Activated CD4-positive, alpha-beta T cell treated with anti-CD3 and anti-CD28 coated beads, Interleukin-2, Interleukin-6, amounts not matched to agents 100 ng/mL and 50 ng/mL, durations not matched to agents 16 hours and 8 hours (primary cell): ENCODE measurements around the gene MAP3K20.

Experiments
- DNase-seq: peaks from one replicate; pipeline ENCODE4 v3.0.0-alpha.2; 2020

The MAP3K20 gene

DNA sequence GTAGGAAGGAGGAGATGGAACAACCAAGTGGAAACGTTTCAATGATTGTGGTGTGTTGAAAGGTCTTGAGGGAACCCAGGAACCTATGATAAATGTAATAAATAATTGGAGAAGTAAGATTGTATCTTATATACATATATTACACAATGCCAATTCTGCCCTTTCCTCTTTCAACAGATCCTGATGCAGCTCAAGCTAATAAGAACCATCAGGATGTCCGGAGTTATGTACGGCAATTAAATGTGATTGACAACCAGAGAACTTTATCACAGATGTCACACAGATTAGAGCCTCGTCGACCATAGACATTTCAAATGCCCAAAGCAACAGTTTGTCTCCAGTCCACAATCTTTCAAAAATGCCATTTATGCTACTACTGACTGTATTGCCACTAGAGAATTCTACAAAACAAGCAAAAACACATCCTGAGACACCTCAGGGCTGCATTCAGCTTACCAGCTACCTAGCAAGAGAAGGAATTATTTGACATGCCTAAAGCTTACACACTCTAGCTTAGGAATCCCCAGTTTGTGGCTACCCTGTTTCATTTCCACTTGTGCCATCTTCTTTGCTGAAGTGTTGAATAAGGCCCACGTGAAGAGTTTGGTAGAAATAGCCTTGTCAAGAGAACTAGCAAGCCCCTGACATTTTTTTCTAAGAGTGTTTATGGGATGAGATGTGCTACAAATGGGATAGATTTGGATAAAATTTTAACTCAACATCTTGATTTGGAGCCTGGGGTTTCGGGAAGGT lies 24.0 kb upstream of the MAP3K20 start:
- DNase-seq = no peak

DNA sequence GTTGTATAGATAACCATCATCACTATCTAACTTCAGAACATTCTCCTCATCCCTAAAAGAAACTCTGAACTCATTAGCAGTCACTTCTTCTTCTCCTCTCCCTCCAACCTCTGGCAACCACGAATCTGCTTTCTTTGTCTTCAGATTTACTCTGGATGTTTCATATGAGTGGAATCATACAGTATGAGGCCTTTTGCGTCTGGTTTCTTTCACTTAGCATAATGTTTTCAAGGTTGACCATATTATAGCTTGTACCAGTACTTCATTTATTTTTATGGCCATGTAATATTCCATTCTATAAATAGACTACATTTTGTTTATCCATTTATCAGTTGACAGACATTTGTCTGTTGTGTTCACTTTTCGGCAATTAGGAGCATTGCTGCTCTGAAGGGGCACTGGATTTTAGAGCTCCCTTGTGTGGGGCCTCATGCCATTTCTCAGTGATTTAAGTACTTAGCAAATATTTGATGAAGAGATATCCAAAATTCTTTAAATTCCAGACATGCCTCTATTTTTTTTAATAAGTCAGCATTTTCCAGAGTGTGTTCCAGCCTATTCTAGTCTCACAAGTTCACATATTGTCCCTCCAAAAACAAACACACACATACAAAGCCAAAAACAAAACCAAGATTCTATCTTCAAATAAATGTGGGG lies 22.5 kb upstream of the MAP3K20 start:
- DNase-seq = no peak

DNA sequence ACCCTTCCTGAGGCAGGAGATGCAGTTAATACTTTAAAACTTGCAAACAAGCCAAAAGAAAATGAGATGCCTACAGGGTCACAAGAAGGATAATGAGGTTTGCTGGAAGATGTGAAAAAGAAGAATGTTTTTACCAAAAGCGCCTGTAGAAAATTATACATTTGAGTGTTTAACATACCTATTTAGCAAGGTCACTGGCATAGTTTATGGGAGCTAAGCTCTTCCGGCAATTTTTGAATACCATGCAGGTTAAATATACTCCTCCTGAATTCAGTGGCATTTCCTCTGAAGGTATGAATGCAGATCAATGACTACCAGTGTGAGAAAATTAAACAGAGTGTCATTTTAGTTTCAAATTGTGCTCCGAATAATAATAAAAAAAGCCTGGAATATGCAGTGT lies 21.2 kb upstream of the MAP3K20 start:
- no peak for DNase-seq

DNA sequence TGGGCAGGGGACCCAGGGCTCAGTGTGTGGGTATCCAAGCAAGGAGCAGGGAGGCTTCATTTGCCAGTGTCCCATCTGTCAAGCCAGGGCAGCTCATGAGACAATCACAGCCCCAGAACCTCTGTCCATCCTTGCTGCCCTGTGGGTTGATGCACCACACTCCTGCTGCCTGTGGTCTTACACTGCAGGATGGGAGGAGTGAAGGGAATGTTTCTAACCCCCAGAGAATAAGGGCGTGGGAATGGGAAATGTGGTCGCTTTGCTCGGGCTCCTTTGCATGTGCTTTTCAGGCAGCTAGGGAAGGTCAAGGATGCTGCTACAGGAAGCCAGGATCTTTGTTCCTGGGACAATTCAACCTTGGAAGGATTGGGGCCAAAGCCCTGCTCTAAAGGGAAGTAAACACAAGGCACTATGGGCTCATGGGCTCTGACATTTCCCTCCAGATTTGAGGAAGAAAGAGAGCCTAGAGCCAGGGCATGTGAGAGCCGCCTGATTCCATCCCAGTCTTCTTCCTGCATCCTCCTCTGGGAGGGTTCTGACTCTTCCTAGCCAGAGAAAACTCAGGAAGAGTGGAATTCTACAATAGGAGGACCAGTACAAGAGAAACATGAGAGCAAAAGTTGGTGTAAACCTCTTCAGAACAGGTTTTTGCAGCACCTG lies 18.8 kb upstream of the MAP3K20 start:
- DNase-seq = no peak

DNA sequence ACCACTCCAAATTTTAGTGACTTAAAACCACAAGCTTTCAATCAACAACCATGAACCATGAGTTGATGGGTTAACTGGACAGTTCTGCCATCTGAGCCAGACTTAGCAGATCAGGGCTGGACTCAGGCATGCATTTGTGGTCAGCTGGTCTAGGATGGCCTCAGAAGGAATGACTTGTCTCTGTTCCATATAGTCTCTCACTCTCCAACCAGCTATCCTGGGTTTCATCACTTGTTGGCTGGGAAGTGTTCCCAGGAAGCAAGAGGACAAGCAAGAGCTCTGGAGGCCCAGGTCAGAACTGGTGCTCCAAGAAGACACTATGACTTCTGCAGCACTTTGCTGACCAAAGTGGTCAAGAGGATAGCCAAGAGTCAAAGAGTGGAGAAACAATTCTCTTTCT lies 17.5 kb upstream of the MAP3K20 start:
- no peak for DNase-seq

DNA sequence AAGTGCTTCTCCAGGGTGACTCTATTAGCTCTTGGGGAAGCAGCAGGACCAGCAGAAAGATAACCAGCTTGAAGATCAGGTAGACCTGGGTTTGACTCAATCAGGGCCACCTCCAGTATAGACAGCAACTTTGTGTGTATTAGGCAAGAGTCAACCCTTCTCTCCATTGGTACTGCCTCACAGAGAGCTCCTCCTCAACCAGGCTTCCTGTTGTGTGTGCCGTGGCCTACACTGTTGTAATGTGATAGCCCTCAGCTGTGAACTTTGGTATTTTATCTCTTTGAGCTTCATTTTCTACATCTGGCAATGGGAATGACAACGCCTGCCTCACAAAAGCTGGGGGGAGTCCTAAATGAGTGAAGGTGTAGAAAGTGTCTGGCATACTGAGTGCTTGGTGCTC lies 17.0 kb upstream of the MAP3K20 start:
- DNase-seq = no peak

DNA sequence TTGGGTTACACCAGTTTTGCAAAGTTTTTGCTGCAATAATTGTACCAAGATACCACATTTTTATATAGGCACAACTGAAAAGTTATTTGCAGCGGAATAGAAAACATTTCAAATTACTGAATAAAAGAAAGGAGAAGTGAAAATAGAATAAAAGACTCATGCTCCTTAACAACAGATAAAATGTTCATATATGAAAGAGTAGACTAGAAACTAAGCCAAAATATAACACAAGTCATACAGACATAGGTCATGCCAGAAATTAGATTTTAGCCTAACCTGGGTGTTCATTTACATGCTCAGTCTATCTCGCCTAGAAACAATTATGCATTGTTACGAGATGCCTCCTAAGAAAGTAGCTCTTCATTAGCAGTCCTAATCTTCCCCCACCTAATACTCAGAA lies 16.4 kb upstream of the MAP3K20 start:
- no peak for DNase-seq

DNA sequence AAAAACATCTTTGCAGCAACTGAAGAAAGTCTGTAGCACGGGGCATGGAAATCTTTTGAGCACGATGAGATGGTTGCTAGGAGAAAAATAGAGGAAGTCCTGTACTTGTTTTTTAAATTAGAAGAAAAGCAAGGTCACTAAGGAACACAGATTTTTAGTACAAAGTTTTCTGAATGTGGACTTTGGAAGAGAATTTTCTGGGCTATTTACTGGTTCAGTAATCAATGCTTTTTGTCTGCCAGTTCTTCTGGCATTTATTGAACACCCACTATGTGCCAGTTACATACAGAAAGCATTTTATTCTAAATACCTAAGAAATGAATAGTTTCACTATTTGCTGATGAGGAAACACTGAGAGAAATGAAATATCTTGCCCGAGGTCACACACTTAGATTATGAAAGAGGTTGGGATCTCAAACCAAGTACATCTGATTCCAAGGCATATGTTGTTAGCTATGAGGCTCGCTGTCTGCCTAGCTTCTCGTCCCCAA lies 15.6 kb upstream of the MAP3K20 start:
- DNase-seq = no peak

DNA sequence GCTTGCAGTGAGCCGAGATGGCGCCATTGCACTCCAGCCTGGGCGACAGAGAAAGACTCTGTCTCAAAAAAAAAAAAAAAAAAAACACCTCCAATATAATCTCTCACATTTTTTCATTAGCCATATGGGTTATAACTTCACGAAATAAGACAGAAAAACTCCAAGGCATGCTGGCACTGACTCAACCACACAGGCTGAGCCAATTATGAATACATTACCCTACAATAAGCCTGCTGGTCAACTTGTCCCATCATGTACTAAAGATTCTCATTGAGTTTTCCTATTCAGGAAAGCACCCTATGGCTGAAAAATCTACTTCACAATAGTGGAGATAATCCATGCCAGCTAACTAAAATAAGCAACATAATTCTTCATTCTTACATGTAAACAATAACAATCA lies 12.8 kb upstream of the MAP3K20 start:
- DNase-seq = no peak

DNA sequence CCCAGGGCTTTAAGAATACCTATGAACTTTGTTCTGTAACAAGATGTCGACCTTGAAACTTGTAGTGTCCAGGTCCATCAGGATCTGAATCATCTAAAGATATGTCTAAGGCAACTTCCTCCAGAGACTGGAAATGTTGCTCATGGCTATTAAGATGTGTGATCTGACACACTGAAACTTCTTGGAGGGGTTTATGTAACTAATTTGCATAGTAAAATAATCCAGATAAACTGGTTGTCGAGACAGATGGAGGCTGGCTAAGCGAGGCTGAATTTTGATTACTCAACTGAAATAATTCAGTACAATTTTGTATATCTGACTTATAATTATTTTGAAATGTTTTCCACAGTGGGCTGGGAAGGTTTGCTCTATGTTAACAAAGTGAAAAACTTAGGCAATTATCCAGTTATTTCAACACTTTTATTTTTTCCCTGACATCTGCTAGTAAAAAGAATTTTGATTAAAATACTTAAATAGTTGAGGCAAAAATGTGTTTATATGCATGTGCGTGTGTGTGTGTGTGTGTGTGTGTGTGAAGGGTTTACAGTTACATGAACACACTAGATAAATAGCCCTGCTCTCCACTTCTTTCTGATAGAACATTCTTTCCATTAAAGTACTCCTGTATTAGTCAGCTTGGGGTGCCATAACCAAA lies 11.4 kb upstream of the MAP3K20 start:
- DNase-seq = no peak

DNA sequence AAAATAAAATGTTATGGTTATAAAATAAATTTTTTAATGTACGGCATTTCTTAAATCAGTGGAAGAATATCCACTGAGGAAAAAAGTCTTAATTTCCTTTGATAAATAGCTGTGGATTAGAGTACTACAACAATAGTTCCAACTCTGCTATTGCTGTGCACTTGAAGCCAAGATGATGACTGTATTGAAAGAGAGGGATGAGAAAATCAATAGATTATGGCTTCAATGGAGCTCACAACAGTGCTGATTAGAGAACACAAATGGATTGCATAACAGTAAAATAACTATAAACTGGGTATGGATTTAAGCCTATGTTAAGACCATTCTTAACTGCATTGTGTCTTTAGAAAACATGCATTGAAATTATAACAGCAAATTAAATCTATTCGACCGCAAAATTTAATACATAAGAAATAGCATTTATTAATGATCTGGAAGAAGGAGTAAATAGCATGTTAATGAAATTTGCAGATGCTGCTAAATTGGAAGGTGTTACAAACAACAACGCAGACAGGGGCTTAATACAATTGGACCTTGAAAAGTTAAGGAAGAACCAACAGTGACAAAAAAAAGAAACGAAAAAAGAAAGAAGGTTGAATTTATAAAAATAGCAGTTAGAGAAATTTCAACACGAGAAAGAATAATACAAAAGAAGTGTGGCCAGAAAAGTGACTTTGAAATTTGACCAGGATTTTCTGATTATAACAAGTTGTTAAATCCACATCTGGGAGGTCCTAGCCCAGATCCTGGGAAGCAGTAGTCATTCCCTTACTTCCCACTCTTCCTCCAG lies 8.6 kb upstream of the MAP3K20 start:
- no peak for DNase-seq

DNA sequence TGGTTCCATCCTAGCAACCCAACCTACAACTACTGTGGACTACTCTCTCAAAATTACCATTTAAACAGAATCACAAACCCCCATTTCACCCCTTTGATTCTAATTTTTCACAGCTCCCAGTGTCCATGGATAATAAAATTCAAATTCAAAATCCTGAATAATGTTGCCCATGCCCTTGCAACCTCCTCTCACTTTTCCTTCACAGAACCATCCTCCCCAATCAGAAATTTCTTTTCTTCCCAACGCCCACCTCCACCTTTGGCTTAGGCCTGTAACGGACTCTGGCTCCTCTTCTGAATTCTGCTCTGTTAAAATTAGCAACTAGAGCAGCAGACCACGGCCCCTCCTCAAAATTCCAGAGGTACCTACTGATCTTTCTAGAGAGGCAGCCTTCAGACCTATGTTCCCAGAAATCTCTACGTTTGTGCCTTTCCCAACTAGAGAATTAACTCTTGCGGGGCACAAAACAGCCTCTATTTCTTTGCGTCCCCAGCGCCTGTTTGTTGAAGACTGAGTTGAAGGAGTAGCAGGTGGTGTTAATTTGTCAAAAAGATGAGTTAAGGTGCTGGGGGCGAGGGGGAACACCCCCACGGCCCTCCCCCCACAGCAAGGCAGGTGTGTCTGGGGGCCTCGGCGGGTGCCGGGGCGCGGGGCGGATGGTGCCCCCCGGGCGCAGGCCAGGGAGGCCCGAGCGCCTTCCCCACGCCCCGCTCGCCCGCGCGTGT lies 428 bp upstream of the MAP3K20 start:
- no peak for DNase-seq

DNA sequence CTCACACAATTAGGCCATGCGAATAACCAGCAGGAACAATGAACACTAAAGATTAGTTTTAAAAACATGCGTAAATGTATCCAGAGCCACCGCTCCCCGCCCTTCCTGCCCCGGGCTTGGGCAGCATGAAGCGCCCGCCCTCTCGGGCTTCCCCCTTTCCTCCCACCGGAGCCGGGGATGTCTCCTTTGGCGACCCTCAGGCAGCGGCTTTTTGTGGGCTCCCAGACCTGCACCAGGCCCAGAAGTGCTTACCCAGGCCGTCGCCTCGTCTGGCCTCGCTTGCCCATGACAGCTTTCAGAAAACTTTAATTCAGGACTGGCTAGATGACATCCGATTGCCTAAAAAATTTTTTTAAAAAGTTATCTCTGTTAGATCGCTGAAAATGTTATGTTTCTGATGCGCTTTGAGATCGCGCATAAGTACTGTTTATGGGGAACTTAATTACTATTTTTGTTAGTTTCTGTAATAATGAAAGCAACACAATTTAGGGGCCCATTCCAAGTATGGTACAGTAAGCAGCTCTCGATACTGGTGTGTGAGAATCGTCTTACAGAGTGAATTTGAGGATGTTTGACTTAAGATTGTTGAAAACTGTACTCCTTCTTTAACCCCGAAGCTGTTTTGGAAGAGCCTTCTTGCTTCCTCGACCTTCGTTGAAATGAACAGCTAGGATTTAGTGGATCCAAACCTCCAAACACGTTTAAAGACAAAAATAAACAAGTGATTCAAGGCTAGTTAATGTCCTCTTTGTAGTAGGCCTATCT lies 1.1 kb downstream of the MAP3K20 start:
- peak; percentile 34 for DNase-seq

DNA sequence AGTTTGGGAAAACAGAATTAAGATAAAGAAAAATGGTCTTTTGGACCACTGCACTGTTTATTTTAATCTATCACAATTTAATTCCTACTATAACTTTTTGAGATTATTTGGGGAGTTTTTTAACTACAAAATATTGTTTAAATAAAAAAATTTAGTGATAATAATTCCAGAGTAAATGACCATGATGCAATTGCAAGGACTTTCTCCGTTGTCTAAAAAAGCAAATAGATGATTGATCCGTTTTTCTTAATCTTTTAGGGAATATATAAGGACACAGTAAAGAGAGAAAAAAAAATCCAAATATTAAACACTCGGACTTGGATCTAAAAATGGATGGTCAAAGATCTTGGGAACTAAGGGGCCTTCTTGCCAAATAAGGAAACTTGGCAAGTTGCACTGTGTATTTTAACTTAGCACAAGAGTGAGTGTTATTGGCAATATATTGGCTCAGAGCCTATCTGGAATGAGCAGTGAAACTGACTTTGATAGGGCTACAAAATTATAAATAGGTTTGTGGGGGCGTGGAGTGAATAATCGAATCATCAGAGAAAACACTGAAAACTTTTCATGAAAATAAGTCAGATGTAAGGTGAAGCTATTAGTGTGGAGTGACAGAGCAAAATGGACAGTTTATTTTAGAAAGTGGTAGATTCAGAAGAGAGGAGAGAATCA lies 2.0 kb downstream of the MAP3K20 start:
- no peak for DNase-seq

DNA sequence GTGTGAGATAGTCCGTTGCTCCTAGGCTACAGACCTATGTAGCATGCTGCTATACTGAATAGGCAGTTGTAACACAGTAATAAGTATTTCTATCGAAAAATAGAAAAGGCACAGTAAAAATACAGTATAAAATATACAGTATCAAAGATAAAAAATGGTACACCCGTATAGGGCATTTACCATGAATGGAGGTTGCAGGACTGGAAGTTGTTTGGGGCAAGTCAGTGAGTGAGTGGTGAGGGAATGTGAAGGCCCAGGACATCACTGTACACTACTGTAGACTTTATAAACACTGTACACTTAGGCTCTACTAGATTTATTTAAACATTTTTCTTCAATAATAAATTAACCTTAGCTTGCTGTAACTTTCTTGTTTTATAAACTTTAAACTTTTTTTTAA lies 3.5 kb downstream of the MAP3K20 start:
- no peak for DNase-seq

DNA sequence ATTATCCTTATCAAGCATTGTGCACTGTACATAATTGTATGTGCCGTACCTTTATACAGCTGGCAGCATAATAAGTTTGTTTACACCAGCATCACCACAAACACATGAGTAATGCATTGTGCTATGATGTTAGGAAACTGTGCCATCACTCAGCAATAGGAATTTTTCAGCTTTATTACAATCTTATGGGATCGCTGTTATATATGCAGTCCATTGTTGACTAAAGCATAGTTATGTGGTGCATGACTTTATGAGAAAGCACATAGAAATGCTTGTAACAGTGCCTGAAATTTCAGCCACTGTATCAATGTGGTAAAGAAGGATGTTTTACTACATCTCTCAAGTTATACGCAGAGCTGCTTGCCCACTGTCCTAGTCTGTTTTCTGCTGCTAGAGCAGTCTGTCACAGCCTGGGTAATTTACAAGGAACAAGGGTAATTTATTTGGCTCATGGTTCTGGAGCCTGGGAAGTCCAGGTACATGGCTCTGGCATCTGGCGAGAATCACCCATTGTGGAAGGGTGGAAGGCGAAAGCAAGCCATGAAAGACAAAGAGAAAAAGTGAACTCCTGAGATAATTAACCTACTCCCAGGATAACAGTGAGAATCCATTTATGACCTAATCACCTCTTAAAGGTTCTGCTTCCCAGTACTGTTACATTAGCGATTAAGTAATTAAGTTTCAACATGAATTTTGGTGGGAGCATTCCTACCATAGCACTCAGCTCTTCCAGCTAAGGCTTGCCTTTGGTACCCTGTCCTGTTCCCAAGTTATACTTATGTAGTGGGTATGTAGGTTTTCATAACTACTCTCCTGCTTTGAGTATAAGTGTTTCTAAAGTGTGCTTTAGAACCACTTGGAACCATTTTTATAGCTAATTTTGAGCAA lies 4.6 kb downstream of the MAP3K20 start:
- DNase-seq = no peak

DNA sequence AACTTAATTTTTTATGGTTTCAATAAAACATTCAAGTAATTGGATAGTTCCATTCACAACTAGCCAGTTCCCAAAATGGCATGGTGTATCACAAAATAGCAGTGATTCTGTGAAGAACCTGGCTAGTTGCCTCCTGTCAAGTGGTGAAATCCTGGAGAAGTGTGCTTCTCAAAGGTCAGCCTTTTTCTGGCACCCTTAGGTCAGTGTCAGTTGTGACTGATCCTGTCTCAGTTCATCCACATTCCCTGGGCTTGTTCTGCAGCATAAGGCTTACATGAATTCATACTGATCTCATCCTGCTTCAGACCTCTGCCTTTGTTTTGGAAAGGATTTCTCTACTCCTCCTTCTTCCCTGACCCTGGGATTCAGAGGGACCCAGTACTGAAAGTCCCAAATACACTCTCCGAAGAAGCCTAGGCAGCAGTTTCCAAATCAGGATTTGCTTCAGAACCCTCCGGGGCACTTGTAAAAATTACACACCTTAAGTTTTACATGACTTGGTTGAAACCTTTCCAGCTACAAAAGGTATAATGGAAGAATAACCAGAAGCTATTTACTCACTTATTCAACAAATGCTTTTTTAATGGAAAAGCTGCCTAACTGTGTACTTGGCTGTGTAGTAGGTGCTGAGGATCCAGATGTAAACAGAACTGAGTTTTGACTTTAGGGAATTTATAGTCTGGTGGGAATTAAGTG lies 11.0 kb downstream of the MAP3K20 start:
- DNase-seq = no peak

DNA sequence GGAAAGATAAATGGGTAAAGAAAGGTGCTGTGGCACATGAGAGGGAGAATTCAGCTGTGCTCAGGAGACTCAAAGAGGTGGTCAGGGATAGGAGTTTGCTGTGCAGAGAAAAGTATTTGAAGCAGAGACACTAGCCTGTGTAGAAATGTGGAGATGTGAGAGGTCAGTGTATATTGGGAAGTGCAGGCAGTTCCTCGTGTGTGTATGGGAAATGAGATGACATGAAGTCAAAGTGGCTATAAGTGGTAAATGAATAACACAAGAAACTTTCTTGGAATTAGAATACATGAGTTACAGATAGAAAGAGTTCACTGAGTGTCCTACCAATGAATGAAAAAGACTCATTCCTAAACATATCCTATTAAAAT lies 11.6 kb downstream of the MAP3K20 start:
- no peak for DNase-seq
